Measurements from ENCODE around the gene TBC1D24.
"Not testable (repeated sequence)": the region's sequence is repeated elsewhere in the genome, so short reads cannot be mapped to it uniquely, and the experiment has no call there.

Gene TBC1D24

DNA sequence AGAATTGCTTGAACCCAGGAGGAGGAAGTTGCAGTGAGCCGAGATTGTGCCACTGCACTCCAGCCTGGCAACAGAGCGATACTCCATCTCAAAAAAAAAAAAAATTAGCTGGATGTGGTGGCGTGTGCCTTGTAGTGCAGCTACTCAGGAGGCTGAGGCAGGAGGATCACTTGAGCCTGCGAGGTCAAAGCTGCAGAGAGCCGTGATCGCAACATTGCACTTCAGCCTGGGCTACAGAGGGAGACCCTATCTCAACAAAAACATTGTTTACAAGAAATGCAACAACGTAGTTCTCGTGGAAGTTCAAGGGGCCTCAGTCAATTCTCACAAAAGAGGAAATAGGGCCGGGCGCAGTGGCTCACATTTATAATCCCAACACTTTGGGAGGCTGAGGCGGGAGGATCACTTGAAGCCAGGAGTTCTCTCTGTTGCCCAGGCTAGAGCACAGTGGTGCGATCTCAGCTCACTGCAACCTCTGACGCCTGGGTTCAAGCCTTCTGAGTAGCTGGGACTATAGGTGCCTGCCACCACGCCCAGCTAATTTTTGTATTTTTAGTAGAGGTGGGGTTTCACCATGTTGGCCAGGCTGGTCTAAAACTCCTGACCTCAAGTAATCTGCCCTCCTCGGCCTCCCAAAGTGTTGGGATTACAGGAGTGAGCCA lies 33.7 kb upstream of the TBC1D24 start:
- Histone ChIP-seq H3K79me1 (replicated peaks; ENCODE audit: low read length, poor library complexity, severe bottlenecking) (peaks cover 36% of the 10 kb centered on the region), H3K36me3 (ENCODE audit: control insufficient read depth in 1 of 2, insufficient read depth in 2 of 2, low read depth in 1 of 2, low read length in 2 of 2) (peaks cover 52 to 62% of the 10 kb centered on the region in 2 experiments)
- not testable (repeated sequence) for H3K9ac ChIP-seq (ENCODE audit: low read length); DNase-seq; H2BK5ac ChIP-seq (ENCODE audit: low read depth, low read length, poor library complexity, severe bottlenecking); H3K4me3 ChIP-seq (ENCODE audit: insufficient read depth in 1 of 2, low read depth in 1 of 2, low read length in 2 of 2); H3K27me3 ChIP-seq (ENCODE audit: control insufficient read depth in 1 of 2, insufficient read depth in 1 of 2, low read length in 2 of 2); H4K91ac ChIP-seq (ENCODE audit: low read length); H3K14ac ChIP-seq (ENCODE audit: low read length in 2 of 2); H3K23ac ChIP-seq (ENCODE audit: low read length in 2 of 2); H3K27ac ChIP-seq (ENCODE audit: low read length, poor library complexity, severe bottlenecking); H2BK12ac ChIP-seq (ENCODE audit: low read length in 2 of 2); H4K8ac ChIP-seq (ENCODE audit: low read length); H2BK15ac ChIP-seq (ENCODE audit: low read depth, poor library complexity, severe bottlenecking); H3K9me3 ChIP-seq (ENCODE audit: control insufficient read depth, low read length); H2AFZ ChIP-seq (ENCODE audit: low read depth, low read length); H3K4me1 ChIP-seq (ENCODE audit: control insufficient read depth, insufficient read depth, low read depth, low read length); H3K4ac ChIP-seq (ENCODE audit: low read depth in 1 of 2, low read length in 2 of 2); H2BK120ac ChIP-seq (ENCODE audit: low read depth, low read length); H2AK5ac ChIP-seq (ENCODE audit: low read length, severe bottlenecking); H3K18ac ChIP-seq (ENCODE audit: low read depth in 1 of 2, low read length in 2 of 2); H3K4me2 ChIP-seq (ENCODE audit: low read length, poor library complexity, severe bottlenecking)
- 85% methylated on average over 14 of the region's 15 CpGs for WGBS

DNA sequence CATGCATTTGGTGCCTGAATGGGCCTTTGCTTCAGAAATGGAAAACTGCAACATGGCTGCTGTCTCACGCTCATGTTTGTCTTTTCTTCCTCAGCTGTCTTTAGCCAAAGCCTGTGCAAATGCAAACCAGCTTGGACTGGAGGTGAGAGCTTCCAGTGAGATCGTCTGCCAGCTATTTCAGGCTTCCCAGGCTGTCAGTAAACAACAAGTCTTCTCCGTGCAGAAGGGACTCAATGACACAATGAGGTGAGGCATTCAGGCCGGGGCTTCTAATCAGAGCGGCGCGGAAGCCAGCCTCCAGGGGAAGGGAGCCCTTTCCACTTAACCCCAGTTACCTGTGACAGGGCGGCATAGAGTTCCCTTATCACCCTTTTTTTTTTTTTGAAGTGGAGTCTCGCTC lies 31.4 kb upstream of the TBC1D24 start:
- no peak overlapping the region for H3K4me3 ChIP-seq (ENCODE audit: insufficient read depth in 1 of 2, low read depth in 1 of 2, low read length in 2 of 2)
- peaks cover 21% of the 10 kb centered on the region for H3K79me1 ChIP-seq (replicated peaks; ENCODE audit: low read length, poor library complexity, severe bottlenecking)
- H2BK5ac ChIP-seq (ENCODE audit: low read depth, low read length, poor library complexity, severe bottlenecking): no peak overlapping the region
- no peaks in the 10 kb centered on the region for H3K9me3 ChIP-seq (ENCODE audit: control insufficient read depth, low read length)
- no peak overlapping the region for H2AFZ ChIP-seq (ENCODE audit: low read depth, low read length)
- H4K91ac ChIP-seq (ENCODE audit: low read length): no peak overlapping the region
- H3K27me3 ChIP-seq (ENCODE audit: control insufficient read depth in 1 of 2, insufficient read depth in 1 of 2, low read length in 2 of 2): no peaks in the 10 kb centered on the region
- WGBS: 93% methylated on average over 8 of the region's 9 CpGs
- H3K4ac ChIP-seq (ENCODE audit: low read depth in 1 of 2, low read length in 2 of 2): no peak overlapping the region
- no peak for DNase-seq
- no peak overlapping the region for H3K9ac ChIP-seq (ENCODE audit: low read length)
- H2BK12ac ChIP-seq (ENCODE audit: low read length in 2 of 2): no peak overlapping the region
- H4K8ac ChIP-seq (ENCODE audit: low read length): no peak overlapping the region
- H3K4me1 ChIP-seq (ENCODE audit: control insufficient read depth, insufficient read depth, low read depth, low read length): peaks cover 6% of the 10 kb centered on the region
- H2BK15ac ChIP-seq (ENCODE audit: low read depth, poor library complexity, severe bottlenecking): no peak overlapping the region
- no peak overlapping the region for H3K14ac ChIP-seq (ENCODE audit: low read length in 2 of 2)
- H3K4me2 ChIP-seq (ENCODE audit: low read length, poor library complexity, severe bottlenecking): no peak overlapping the region
- no peak overlapping the region for H2AK5ac ChIP-seq (ENCODE audit: low read length, severe bottlenecking)
- no peak overlapping the region for H3K18ac ChIP-seq (ENCODE audit: low read depth in 1 of 2, low read length in 2 of 2)
- peaks cover 41 to 51% of the 10 kb centered on the region in 2 experiments for H3K36me3 ChIP-seq (ENCODE audit: control insufficient read depth in 1 of 2, insufficient read depth in 2 of 2, low read depth in 1 of 2, low read length in 2 of 2)
- no peak overlapping the region for H3K23ac ChIP-seq (ENCODE audit: low read length in 2 of 2)
- no peak overlapping the region for H3K27ac ChIP-seq (ENCODE audit: low read length, poor library complexity, severe bottlenecking)
- H2BK120ac ChIP-seq (ENCODE audit: low read depth, low read length): no peak overlapping the region

DNA sequence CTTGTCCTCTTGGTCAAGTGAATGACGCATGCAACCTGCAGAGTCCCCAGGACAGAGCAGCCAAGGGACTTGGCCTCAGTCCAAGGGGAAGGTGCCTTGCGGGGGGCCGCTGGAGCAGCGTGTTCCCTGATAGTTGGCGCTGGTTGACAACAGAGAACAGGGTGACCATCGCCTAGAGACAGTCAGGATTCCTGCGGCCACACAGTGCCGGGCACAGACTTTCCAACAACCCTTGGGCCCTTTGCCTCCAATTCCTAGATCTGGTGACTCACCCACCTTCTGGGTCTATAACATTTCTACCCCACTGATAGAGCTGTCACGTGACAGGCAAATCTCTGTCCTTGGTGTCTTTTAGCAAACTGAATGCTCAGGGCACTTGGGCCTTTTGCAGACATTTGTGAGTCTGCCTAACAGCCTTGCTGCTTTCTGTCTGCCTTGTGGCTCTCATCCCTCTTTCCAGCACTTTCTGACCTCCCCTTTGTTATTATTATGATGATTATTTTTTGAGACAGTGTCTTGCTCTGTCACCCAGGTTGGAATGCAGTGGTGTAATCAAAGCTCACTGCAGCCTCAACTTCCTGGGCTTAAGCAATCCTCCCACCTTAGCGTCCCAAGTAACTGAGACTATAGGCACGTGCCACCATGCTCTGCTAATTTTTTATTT lies 26.9 kb upstream of the TBC1D24 start:
- Histone ChIP-seq H3K18ac (ENCODE audit: low read depth in 1 of 2, low read length in 2 of 2) (no peak overlapping the region), H3K4me2 (ENCODE audit: low read length, poor library complexity, severe bottlenecking) (no peak overlapping the region)

DNA sequence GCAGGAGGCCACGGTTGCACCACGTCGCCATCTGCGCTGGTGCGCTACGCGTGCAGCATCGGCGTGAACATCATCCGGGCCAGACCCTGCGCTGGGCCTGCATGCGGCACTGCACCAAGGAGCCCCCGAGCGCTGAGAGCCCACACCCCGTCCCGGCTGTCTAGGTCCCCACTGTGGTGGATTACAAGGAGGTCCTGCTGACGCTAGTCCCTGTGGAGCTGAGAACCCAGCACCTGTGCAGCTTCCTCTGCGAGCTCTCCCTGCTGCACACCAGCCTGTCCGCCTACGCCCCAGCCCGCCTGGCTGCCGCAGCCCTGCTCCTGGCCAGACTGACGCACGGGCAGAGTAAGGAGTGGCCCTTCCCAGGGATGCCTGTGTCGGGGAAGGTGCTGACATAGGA lies 25.8 kb upstream of the TBC1D24 start:
- Histone ChIP-seq H2BK15ac (ENCODE audit: low read depth, poor library complexity, severe bottlenecking) (no peak overlapping the region), H3K4me2 (ENCODE audit: low read length, poor library complexity, severe bottlenecking) (no peak overlapping the region), H3K14ac (ENCODE audit: low read length in 2 of 2) (no peak overlapping the region), H3K4me3 (ENCODE audit: insufficient read depth in 1 of 2, low read depth in 1 of 2, low read length in 2 of 2) (no peak overlapping the region), H3K4ac (ENCODE audit: low read depth in 1 of 2, low read length in 2 of 2) (no peak overlapping the region), H3K9me3 (ENCODE audit: control insufficient read depth, low read length) (no peaks in the 10 kb centered on the region), H2AK5ac (ENCODE audit: low read length, severe bottlenecking) (no peak overlapping the region), H3K9ac (ENCODE audit: low read length) (no peak overlapping the region), H3K27me3 (ENCODE audit: control insufficient read depth in 1 of 2, insufficient read depth in 1 of 2, low read length in 2 of 2) (no peaks in the 10 kb centered on the region), H3K36me3 (ENCODE audit: control insufficient read depth in 1 of 2, insufficient read depth in 2 of 2, low read depth in 1 of 2, low read length in 2 of 2) (peaks cover 47 to 72% of the 10 kb centered on the region in 2 experiments), H3K18ac (ENCODE audit: low read depth in 1 of 2, low read length in 2 of 2) (no peak overlapping the region), H2AFZ (ENCODE audit: low read depth, low read length) (no peak overlapping the region), H2BK5ac (ENCODE audit: low read depth, low read length, poor library complexity, severe bottlenecking) (no peak overlapping the region), H3K27ac (ENCODE audit: low read length, poor library complexity, severe bottlenecking) (no peak overlapping the region), H4K91ac (ENCODE audit: low read length) (no peak overlapping the region), H3K23ac (ENCODE audit: low read length in 2 of 2) (no peak overlapping the region), H2BK120ac (ENCODE audit: low read depth, low read length) (no peak overlapping the region), H4K8ac (ENCODE audit: low read length) (no peak overlapping the region), H3K4me1 (ENCODE audit: control insufficient read depth, insufficient read depth, low read depth, low read length) (peaks cover 20% of the 10 kb centered on the region), H2BK12ac (ENCODE audit: low read length in 2 of 2) (no peak overlapping the region), H3K79me1 (replicated peaks; ENCODE audit: low read length, poor library complexity, severe bottlenecking) (peaks cover 29% of the 10 kb centered on the region)
- DNase-seq: no peak
- 98% methylated on average over 25 of the region's 25 CpGs for WGBS

More for the DNA sequence above, 26.9 kb upstream of the TBC1D24 start:
- no peak overlapping the region for H3K23ac ChIP-seq (ENCODE audit: low read length in 2 of 2)
- H3K4me3 ChIP-seq (ENCODE audit: insufficient read depth in 1 of 2, low read depth in 1 of 2, low read length in 2 of 2): no peak overlapping the region
- H2BK120ac ChIP-seq (ENCODE audit: low read depth, low read length): no peak overlapping the region
- DNase-seq: peak; percentile 28
- H2BK5ac ChIP-seq (ENCODE audit: low read depth, low read length, poor library complexity, severe bottlenecking): no peak overlapping the region
- peaks cover 20% of the 10 kb centered on the region for H3K4me1 ChIP-seq (ENCODE audit: control insufficient read depth, insufficient read depth, low read depth, low read length)
- H3K79me1 ChIP-seq (replicated peaks; ENCODE audit: low read length, poor library complexity, severe bottlenecking): peaks cover 19% of the 10 kb centered on the region
- WGBS: 92% methylated on average over 11 of the region's 11 CpGs
- H2BK15ac ChIP-seq (ENCODE audit: low read depth, poor library complexity, severe bottlenecking): no peak overlapping the region
- no peak overlapping the region for H4K91ac ChIP-seq (ENCODE audit: low read length)
- H3K27ac ChIP-seq (ENCODE audit: low read length, poor library complexity, severe bottlenecking): no peak overlapping the region
- H3K27me3 ChIP-seq (ENCODE audit: control insufficient read depth in 1 of 2, insufficient read depth in 1 of 2, low read length in 2 of 2): no peaks in the 10 kb centered on the region
- H2AFZ ChIP-seq (ENCODE audit: low read depth, low read length): no peak overlapping the region
- H3K14ac ChIP-seq (ENCODE audit: low read length in 2 of 2): no peak overlapping the region
- no peak overlapping the region for H2AK5ac ChIP-seq (ENCODE audit: low read length, severe bottlenecking)
- no peak overlapping the region for H4K8ac ChIP-seq (ENCODE audit: low read length)
- H3K9me3 ChIP-seq (ENCODE audit: control insufficient read depth, low read length): no peaks in the 10 kb centered on the region
- H3K36me3 ChIP-seq (ENCODE audit: control insufficient read depth in 1 of 2, insufficient read depth in 2 of 2, low read depth in 1 of 2, low read length in 2 of 2): peaks cover 44 to 68% of the 10 kb centered on the region in 2 experiments
- H2BK12ac ChIP-seq (ENCODE audit: low read length in 2 of 2): no peak overlapping the region
- no peak overlapping the region for H3K4ac ChIP-seq (ENCODE audit: low read depth in 1 of 2, low read length in 2 of 2)
- H3K9ac ChIP-seq (ENCODE audit: low read length): no peak overlapping the region
